Left colon (tissue), 2 donors: ENCODE results near the gene GSTT2. TPM values are rescaled to one million over a fixed set of nuclear protein-coding genes. Genes with fewer than 3 reads are reported as not detected.

Experiments
- ATAC-seq: fragments of 200-7000 bp; cut with Tn5 transposase; one replicate; pipeline ENCODE4 v1.9.1; 2020; ENCODE audit warnings: mild to moderate bottlenecking, moderate library complexity
- DNase-seq, 2 donors: peaks; one replicate each; pipeline ENCODE4 v3.0.0-alpha.2; 2020
- intact Hi-C, 2 donors: fragments of 100-400 bp; cut with DNase I in 1 of 2; cut with micrococcal nuclease in 1 of 2; formaldehyde crosslinking; loops; one replicate each; pipeline versions ENCODE4 v1.11.2 to v1.14.0; 2022; cut with DNase I, micrococcal nuclease
- total RNA-seq, 2 donors: library from RNA; stranded (reverse); fragmentation: NEBNext Ultra II Directional; extraction: Animal tissue kit (Norgen Biotek cat#: 25700); gene quantifications; one replicate each; pipeline ENCODE4 v1.2.1, GENCODE V29; 2021
- donor health status: DM: no; HTN: no; CAD: no.
- donor health status: DM: yes; HTN: yes; CAD: no.

Gene GSTT2
- total RNA-seq, 2 donors from 2014 or later = 0.89 TPM; not detected in 1

DNA sequence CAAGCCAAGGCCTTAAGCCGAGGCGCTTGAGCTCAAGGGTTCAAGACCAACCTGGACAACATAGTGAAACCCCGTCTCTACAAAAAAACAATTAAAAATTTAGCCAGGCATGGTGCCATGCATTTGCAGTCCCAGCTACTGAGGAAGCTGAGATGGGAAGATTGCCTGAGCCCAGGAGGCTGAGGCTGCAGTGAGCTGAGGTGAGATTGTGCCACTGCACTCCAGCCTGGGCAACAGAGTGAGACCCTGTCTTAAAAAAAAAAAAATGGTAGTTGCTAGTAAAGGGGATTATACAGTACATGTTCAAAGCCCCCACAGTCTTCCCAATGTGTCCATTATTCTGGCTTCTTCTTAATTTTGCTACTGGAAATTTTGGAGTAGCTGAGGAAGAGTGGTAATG lies 49.4 kb downstream of the GSTT2 start:
- intact Hi-C loops = no loop called here
- DNase-seq (no peak), ATAC-seq (no peak)

- intact Hi-C loops = no loop called here
- ATAC-seq = no peak
- DNase-seq = no peak
Observed at GRCh38 chr22:24030186-24030702, 50.3 kb downstream of the GSTT2 start.

Other genes with a start within 250 kb of the GSTT2 start
- 1 to 10 TPM; 3.7 to 3.8 TPM for gene ZNF70, start 229.0 kb upstream of the GSTT2 start, total RNA-seq
- 1 to 10 TPM in 1 of 2 donors, under 1 TPM in 1; 0.61 to 1.1 TPM for gene VPREB3, start 225.7 kb upstream of the GSTT2 start, total RNA-seq
- gene C22orf15, start 217.1 kb upstream of the GSTT2 start, total RNA-seq = not detected
- gene CHCHD10, start 212.2 kb upstream of the GSTT2 start, total RNA-seq = 100 to 1,000 TPM; 413 to 538 TPM
- 1 to 10 TPM; 1.6 to 4.6 TPM for gene MMP11, start 207.3 kb upstream of the GSTT2 start, total RNA-seq
- gene SMARCB1, start 193.2 kb upstream of the GSTT2 start, total RNA-seq = 10 to 100 TPM; 65.9 to 79.3 TPM
- 10 to 100 TPM in 1 of 2 donors, 1 to 10 TPM in 1; 7.7 to 26.6 TPM for gene DERL3, start 141.1 kb upstream of the GSTT2 start, total RNA-seq
- gene SLC2A11, start 122.3 kb upstream of the GSTT2 start, total RNA-seq = 10 to 100 TPM in 1 of 2 donors, 1 to 10 TPM in 1; 9.8 to 13.7 TPM
- gene MIF, start 85.8 kb upstream of the GSTT2 start, total RNA-seq = 100 to 1,000 TPM; 215 to 286 TPM
- gene GSTT2B, start 18.9 kb upstream of the GSTT2 start, total RNA-seq = under 1 TPM in 1 of 2 donors, not detected in 1; 0.73 TPM
- 1 to 10 TPM in 1 of 2 donors, not detected in 1; 4.5 TPM for gene DDTL, start 13.2 kb upstream of the GSTT2 start, total RNA-seq
- 100 to 1,000 TPM; 189 to 247 TPM for gene DDT, start 5.7 kb upstream of the GSTT2 start, total RNA-seq
- not detected for gene GSTT4, start 25.3 kb downstream of the GSTT2 start, total RNA-seq
- 10 to 100 TPM; 63.0 to 81.6 TPM for gene CABIN1, start 31.2 kb downstream of the GSTT2 start, total RNA-seq
- gene SUSD2, start 201.4 kb downstream of the GSTT2 start, total RNA-seq = 1 to 10 TPM; 1.9 to 2.7 TPM